Sigmoid colon (tissue), 7 donors: ENCODE measurements around the gene SWSAP1. TPM values are rescaled to one million over a fixed set of nuclear protein-coding genes. Genes with fewer than 3 reads are reported as not detected.
"Not testable (repeated sequence)": the region's sequence is repeated elsewhere in the genome, so short reads cannot be mapped to it uniquely, and the experiment has no call there.

Experiments used
- DNase-seq: peaks from one replicate; pipeline ENCODE4 v3.0.0-alpha.2; 2019
- H3K27ac ChIP-seq, 4 donors: fragments of 200-600 bp; sonication (generic); one replicate each; pipeline ENCODE4 v1.5.1; 2016 to 2019; ENCODE audit warnings: mild to moderate bottlenecking in 1 of 4
- H3K27me3 ChIP-seq, 3 donors: fragments of 200-600 bp; sonication (generic); one replicate each; pipeline ENCODE4 v1.5.1; 2019; ENCODE audit warnings: mild to moderate bottlenecking in 1 of 3
- H3K36me3 ChIP-seq, 4 donors: fragments of 200-600 bp; sonication (generic); one replicate each; pipeline ENCODE4 v1.5.1; 2016 to 2019
- H3K4me1 ChIP-seq, 4 donors: fragments of 200-600 bp; sonication (generic); one replicate each; pipeline ENCODE4 v1.5.1; 2017 to 2019
- H3K4me3 ChIP-seq, 4 donors: fragments of 200-600 bp; sonication (generic); one replicate each; pipeline ENCODE4 v1.5.1; 2017 to 2019; ENCODE audit warnings: mild to moderate bottlenecking in 2 of 4, moderate library complexity in 1 of 4
- H3K9me3 ChIP-seq, 4 donors: fragments of 200-600 bp in 3 of 4; sonication (generic) in 3 of 4; one replicate each; pipeline versions ENCODE4 v1.5.1 to v1.6.1; 2013 to 2019
- CTCF ChIP-seq, 4 experiments: fragments of 450-650 bp in 3 of 4; fragments of 200-600 bp in 1 of 4; IDR thresholded peaks; one replicate each; pipeline ENCODE4 v1.5.1; 2016 to 2019; ENCODE audit warnings: antibody characterized with exemption in 4 of 4, mild to moderate bottlenecking in 3 of 4, moderate library complexity in 2 of 4
- EP300 ChIP-seq, 4 donors: sonication (generic); formaldehyde crosslinking; IDR thresholded peaks; one replicate each; pipeline ENCODE4 v1.6.1; 2017; ENCODE audit warnings: antibody characterized with exemption in 4 of 4
- POLR2A ChIP-seq, 2 donors: fragments of 450-650 bp; IDR thresholded peaks; one replicate each; pipeline ENCODE4 v1.6.1; 2016; ENCODE audit warnings: antibody characterized with exemption in 2 of 2, mild to moderate bottlenecking in 2 of 2, moderate library complexity in 2 of 2
- POLR2AphosphoS5 ChIP-seq, 4 donors: sonication (generic); formaldehyde crosslinking; IDR thresholded peaks; one replicate each; pipeline ENCODE4 v1.6.1; 2017; ENCODE audit warnings: antibody characterized with exemption in 4 of 4
- WGBS, 2 donors: extraction: QIAGEN DNeasy Blood & Tissue Kit; methylation state at CpG; one replicate each; pipeline ENCODE4 v1.1.7; 2013; 5-methylcytosine and 5-hydroxymethylcytosine counted together
- intact Hi-C: fragments of 100-400 bp; cut with DNase I; formaldehyde crosslinking; loops from one replicate; pipeline ENCODE4 v1.15.1; 2023
- polyA plus RNA-seq, 3 donors: library from polyadenylated mRNA; stranded (reverse); fragments of 200-250 nt; gene quantifications; one replicate each; pipeline ENCODE4 v1.2.3, GENCODE V29; 2013
- total RNA-seq, 4 donors: library from RNA; depleted of rRNA; stranded (reverse); fragments of >200 nt; gene quantifications; one replicate each; pipeline ENCODE4 v1.1.0, GENCODE V29; 2016
- donor health status: healthy with polysubstance abuse.
- donor health status: Bipolar disorder and iron deficiency.
- donor health status: healthy.

The SWSAP1 gene
- total and polyA plus RNA-seq, 7 donors: 0.71 to 4.3 (median 1.8) TPM

GRCh38 chr19:11337080-11337479 lies 37.4 kb upstream of the SWSAP1 start:
- H3K27ac ChIP-seq: no peak overlapping the region
- intact Hi-C loops: loop anchor here (5.0 kb wide), 1 partner anchor 45 kb away; no protein-coding TSS in a partner anchor
- TF ChIP-seq EP300 (IDR thresholded peaks at IDR 0.05): no peak
- no peak for TF ChIP-seq POLR2AphosphoS5 (IDR thresholded peaks at IDR 0.05)
- no peak for TF ChIP-seq POLR2A (IDR thresholded peaks at IDR 0.05)
- no peak for TF ChIP-seq CTCF (IDR thresholded peaks at IDR 0.05)
- no peak for DNase-seq
- H3K27me3 ChIP-seq: no peaks in the 10 kb centered on the region
- H3K4me3 ChIP-seq: no peak overlapping the region
- no peaks in the 10 kb centered on the region for H3K9me3 ChIP-seq
- WGBS, 2 donors: 60 to 85% methylated on average over 14 of the region's 14 CpGs
- H3K36me3 ChIP-seq: peaks cover 0 to 62% (median 28%) of the 10 kb centered on the region in 4 donors
- peaks cover 0 to 23% (median 20%) of the 10 kb centered on the region in 4 donors for H3K4me1 ChIP-seq

- H3K36me3 ChIP-seq: peaks cover 0 to 60% (median 27%) of the 10 kb centered on the region in 4 donors
- DNase-seq: no peak
- H3K27me3 ChIP-seq: no peaks in the 10 kb centered on the region
- H3K4me3 ChIP-seq: no peak overlapping the region
- H3K9me3 ChIP-seq: no peaks in the 10 kb centered on the region
- peak overlapping the region; percentile 78 to 90 (median 87) for H3K27ac ChIP-seq
- TF ChIP-seq CTCF (IDR thresholded peaks at IDR 0.05) (no peak), POLR2AphosphoS5 (IDR thresholded peaks at IDR 0.05) (no peak), POLR2A (IDR thresholded peaks at IDR 0.05) (no peak), EP300 (IDR thresholded peaks at IDR 0.05) (no peak)
- intact Hi-C loops: loop anchor here (2.0 to 5.0 kb wide), 2 partner anchors 13 to 46 kb away; no protein-coding TSS in a partner anchor
- 22 to 65% methylated on average over 7 of the region's 7 CpGs for WGBS, 2 donors
- H3K4me1 ChIP-seq: peaks cover 0 to 23% (median 20%) of the 10 kb centered on the region in 4 donors
These were observed 36.3 kb upstream of the SWSAP1 start for GRCh38 chr19:11338121-11338520.

- no peak for DNase-seq
- Histone ChIP-seq H3K4me1 (peaks cover 0 to 27% (median 24%) of the 10 kb centered on the region in 4 donors), H3K36me3 (peaks cover 0 to 54% (median 24%) of the 10 kb centered on the region in 4 donors), H3K27me3 (no peaks in the 10 kb centered on the region), H3K9me3 (no peaks in the 10 kb centered on the region), H3K4me3 (peak overlapping the region; percentile 77 to 92 (median 82)), H3K27ac (peak overlapping the region; percentile 78 to 90 (median 87))
- WGBS, 2 donors: 6 to 28% methylated on average over 21 of the region's 21 CpGs
- intact Hi-C loops: loop anchor here (2.0 to 5.0 kb wide), 2 partner anchors 14 to 46 kb away; no protein-coding TSS in a partner anchor
- no peak for TF ChIP-seq EP300 (IDR thresholded peaks at IDR 0.05)
- no peak for TF ChIP-seq POLR2AphosphoS5 (IDR thresholded peaks at IDR 0.05)
- no peak for TF ChIP-seq CTCF (IDR thresholded peaks at IDR 0.05)
- TF ChIP-seq POLR2A (IDR thresholded peaks at IDR 0.05): no peak
These were observed 35.8 kb upstream of the SWSAP1 start for GRCh38 chr19:11338569-11339253.

- peak within 1 kb of the TSS; percentile 78 to 90 (median 87) for H3K27ac ChIP-seq
- peaks cover 0 to 46% (median 20%) of the 10 kb centered on the region in 4 donors for H3K36me3 ChIP-seq
- TF ChIP-seq EP300 (IDR thresholded peaks at IDR 0.05): no peak
- TF ChIP-seq CTCF (IDR thresholded peaks at IDR 0.05): no peak
- peak in 1 of 2 donors; percentile 75 for TF ChIP-seq POLR2A (IDR thresholded peaks at IDR 0.05)
- peak; percentile 65 to 94 (median 82) for TF ChIP-seq POLR2AphosphoS5 (IDR thresholded peaks at IDR 0.05)
- 2 to 6% methylated on average over 53 of the region's 53 CpGs for WGBS, 2 donors
- peaks cover 0 to 35% (median 32%) of the 10 kb centered on the region in 4 donors for H3K4me1 ChIP-seq
- H3K9me3 ChIP-seq: no peaks in the 10 kb centered on the region
- peak within 1 kb of the TSS; percentile 77 to 92 (median 82) for H3K4me3 ChIP-seq
- intact Hi-C loops: loop anchor here (2.0 to 5.0 kb wide), 2 partner anchors 15 to 47 kb away; no protein-coding TSS in a partner anchor
- peak; percentile 98 for DNase-seq
- H3K27me3 ChIP-seq: no peaks in the 10 kb centered on the region
These were observed 35.0 kb upstream of the SWSAP1 start, which contains the start of gene RAB3D for GRCh38 chr19:11339254-11340098. RAB3D (minus strand) TSS chr19:11339657; CDS start chr19:11337399, 2,258 bp downstream.

GRCh38 chr19:11340099-11340467 lies 34.4 kb upstream of the SWSAP1 start:
- peak overlapping the region in 3 of 4 donors; percentile 80 to 92 (median 85) for H3K4me3 ChIP-seq
- 72 to 84% methylated on average over 8 of the region's 8 CpGs for WGBS, 2 donors

More at GRCh38 chr19:11340099-11340467, 34.4 kb upstream of the SWSAP1 start:
- Histone ChIP-seq H3K4me1 (peaks cover 0 to 41% (median 38%) of the 10 kb centered on the region in 4 donors), H3K27ac (peak overlapping the region; percentile 78 to 90 (median 87)), H3K36me3 (peaks cover 0 to 40% (median 14%) of the 10 kb centered on the region in 4 donors)
- H3K27me3 ChIP-seq, DNase-seq, H3K9me3 ChIP-seq, intact Hi-C loops: not testable (repeated sequence)
